NCI-H748 (cell line): ENCODE results near the gene CHKA.
A peak's percentile ranks its signal among the peaks of the same experiment; 100 is the strongest.
"Not testable (repeated sequence)": the region's sequence is repeated elsewhere in the genome, so short reads cannot be mapped to it uniquely, and the experiment has no call there.

Source experiments
- DNase-seq: peaks from one replicate; lab custom pipeline; 2025; ENCODE audit not compliant: unreplicated experiment; lab: John Stamatoyannopoulos, UW

Gene CHKA

DNA sequence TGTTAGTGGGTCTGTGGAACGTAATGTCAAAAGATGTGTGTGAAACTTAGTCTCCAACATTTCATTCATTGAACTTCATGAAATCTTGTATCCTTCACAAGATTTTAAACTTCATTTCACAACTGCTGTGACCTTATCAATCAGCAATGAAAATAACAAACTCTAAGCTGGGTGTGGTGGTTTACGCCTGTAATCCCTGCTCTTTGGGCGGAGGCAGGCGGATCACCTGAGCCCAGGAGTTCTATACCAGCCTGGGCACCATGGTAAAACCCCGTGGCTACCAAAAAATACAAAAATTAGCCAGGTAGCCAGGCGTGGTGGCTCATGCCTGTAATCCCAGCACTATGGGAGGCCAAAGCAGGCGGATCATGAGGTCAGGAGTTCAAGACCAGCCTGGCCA, 5.1 kb downstream of the CHKA start:
- DNase-seq, result no peak

DNA sequence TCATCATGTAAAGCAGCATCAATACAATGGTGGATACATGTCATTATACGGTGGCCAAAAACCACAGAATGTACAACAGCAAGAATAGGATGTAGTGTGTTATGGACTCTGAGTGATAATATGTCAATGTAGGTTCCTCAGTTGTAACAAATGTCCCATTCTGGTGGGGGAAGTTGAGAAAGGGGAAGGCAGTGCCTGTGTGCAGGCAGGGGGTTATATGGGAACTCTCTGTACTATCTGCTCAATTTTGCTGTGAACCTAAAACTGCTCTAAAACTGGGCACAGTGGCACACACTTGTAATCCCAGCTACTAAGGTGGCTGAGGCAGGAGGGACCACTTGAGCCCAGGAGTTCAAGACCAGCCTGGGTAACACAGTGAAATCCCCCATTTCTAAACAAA, 5.9 kb downstream of the CHKA start:
- no peak for DNase-seq

DNA sequence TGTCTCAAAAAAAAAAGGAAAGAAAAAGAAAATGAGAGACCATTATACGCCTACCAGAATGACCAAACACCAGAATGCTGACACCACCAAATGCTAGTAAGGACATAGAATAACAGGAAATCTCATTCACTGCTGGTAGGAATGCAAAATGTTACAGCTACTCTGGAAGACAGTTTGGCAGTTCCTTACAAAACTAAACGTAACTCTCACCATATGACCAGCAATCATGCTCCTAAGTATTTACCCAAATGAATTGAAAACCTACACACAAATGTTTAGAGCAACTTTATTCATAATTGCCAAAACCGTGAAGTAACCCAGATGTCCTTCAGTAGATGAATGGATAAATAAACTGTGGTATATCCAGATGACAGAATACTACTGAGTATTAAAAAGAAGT, 7.2 kb downstream of the CHKA start:
- DNase-seq, result no peak

DNA sequence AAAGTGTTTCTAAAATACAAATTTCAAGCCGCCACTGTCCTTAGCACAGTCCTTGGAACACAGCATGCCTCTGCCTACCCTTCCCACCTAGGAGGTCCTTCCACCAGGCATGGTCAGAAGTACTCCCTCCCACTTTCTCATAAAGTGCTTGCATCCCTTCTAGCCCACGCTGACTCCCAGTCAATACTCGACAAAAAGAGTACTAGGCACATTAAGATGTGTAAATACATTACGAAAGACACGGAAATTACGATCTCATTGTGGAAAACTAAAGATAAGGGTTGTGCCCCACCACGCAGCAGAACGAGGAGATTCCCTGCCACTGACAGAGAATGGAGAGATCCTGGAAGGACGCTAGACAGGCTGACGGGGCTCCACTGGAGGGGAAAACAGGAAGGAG, 13.5 kb downstream of the CHKA start:
- DNase-seq, result no peak

DNA sequence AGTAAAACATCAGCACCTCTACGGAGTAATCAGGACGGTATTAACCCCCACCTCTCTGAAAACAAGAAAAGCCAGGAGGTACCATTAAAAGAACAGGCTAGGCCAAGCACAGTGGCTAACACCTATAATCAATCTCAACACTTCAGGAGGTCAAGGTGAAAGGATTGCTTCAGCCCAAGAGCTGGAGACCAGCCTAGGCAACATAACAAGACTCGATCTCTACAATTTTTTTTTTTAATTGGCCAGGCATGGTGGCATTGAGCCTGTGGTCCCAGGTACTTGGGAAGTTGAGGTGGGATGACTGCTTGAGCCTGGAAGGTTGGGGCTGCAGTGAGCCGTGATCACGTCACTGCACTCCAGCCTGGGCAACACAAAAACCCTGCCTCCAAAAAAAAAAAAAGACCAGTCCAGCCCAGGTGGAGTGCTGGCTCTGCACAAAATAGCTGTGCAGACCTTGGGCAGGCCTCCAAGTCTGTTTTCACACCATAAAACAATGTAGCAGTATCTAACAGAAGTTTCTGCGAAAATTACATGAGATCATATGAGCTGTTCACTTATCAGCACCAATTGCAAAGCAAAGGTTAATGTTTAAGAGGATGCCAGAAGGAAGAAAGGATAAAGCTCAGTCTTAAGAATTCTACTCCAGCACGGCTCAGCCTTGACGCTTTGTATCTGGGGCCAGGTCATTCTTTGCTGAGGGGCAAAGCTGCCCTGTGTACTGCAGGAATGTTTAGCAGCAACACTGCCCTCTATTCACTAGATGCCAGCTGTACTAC, 14.8 kb downstream of the CHKA start:
- DNase-seq, result no peak

DNA sequence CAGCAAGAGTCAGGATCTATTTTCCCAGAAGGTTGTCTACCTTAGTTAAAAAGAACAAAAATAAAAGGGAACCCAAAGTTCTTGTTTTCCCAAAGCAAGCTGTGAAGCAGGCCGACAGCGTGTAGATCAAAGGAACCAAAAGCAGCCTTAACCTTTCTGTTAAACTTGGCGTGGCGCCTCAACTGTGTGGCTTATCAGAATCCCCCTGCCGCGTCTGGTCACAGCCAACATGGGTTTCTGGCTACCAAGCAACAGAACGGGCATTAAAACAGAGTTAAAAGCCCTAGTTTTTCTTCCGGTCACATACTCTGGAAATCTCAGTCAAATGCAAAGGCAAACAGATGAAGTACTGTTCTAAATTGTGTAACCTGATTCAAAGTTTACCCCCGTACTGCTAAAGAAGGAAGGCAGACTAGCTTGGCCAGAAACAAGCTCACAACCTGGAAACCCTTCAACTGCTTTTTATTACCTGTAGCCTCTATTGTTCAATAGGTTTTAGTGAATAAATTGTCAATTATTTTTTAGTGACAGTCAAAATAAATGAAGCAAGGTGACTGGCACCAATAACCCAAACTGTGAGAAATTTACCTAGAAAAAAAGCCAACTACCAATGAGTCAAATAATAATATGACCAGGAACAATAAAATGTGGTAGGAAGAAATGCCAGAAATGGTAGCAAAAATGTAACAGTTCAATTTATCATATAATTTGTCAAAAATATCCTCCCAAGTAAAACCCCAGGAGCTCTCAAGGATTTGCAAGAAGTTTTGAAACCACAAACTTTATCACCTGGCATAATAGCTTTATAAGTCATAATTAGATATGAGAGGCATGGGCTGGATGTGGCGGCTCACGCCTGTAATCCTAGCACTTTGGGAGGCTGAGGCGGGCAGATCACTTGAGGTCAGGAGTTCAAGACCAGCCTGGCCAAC, 21.4 kb downstream of the CHKA start:
- DNase-seq, result peak; percentile 69

DNA sequence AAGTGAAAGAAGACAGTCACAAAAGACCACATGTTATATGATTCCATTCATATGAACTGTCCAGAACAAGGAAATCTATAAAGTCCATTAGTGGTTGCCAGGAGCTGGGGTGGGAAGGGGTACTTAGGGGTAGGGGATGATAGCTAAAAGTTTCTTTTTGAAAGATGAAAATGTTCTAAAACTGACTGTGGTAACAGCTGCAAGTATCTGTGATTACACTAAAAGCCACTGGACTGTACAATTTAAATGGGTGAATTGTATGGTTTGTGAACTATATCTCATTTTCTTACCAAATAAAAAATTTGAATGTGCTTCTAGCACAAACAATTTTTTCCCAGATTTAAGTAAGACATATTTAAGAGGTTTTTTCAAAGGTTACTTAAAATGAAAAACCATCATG, 22.1 kb downstream of the CHKA start:
- DNase-seq, result no peak

DNA sequence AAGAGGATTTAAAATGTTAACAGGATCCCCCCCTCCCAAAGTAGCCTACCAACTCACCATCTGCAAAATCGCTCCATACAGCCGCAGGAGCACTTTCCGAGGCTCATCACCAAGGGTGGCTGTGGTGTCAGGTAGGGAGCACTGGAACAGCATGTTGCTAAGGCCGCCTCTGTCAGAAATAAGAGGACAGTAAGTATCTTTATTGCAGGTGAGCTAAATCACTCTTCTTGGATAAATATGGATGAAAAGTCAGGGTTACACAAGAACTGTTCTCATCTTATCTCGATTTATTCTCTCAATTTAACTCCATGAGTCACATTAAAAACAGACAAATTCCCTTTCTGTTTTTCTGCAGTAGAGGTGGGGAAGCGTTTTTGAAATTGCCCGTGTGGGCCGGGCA, 24.2 kb downstream of the CHKA start:
- no peak for DNase-seq

DNA sequence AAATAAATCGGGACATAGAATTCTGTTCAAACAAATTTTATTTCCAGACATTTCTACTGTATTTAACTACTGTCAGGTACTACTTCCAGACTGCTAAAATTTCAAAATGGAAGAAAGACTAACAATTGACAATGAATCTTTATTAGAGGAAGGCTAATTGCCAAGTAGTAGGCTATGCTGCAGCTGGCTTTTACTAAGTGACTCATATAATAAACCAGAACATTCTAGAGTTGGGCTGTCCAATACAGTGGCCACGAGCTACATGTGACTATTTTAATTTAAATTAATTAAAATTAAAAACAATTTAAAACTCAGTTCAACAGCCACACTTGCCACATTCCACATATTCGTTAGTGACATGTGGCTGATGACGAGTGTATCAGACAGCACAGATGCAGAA, 27.6 kb downstream of the CHKA start:
- DNase-seq, result no peak

DNA sequence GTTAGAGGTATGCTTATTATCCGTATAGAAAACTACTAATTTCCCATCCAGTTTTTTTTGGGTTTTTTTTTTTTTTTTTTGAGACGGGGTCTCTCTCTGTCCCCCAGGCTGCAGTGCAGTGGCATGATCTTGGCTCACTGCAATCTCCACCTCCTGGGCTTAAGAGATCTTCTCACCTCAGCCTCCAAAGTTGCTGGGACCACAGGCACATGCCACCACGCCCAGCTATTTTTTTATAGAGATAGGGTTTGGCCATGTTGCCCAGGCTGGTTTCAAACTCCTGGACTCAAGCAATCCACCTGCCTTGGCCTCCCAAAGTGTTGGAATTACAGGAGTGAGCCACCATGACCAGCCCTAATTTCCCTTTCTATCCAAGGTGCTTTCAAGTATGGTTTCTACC, 28.2 kb downstream of the CHKA start:
- not testable (repeated sequence) for DNase-seq

DNA sequence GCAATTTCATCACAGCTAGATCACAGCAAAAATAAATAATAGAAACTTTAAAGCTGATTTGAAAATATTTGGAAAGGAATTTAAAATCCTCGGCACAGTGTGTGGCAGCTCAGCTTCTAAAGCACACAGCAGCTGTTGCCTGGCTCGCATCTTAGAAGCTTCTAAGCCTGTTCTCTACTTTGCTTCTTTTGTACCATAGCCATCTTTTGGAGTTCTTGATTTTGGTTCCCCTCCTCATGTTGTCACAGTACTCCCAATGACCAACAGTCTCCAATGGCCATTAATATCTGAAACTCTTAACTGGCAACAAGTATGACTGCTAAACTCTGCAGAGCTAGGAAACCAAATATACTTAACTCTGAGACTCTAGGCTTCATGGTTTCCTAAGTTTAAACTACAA, 28.8 kb downstream of the CHKA start:
- no peak for DNase-seq

DNA sequence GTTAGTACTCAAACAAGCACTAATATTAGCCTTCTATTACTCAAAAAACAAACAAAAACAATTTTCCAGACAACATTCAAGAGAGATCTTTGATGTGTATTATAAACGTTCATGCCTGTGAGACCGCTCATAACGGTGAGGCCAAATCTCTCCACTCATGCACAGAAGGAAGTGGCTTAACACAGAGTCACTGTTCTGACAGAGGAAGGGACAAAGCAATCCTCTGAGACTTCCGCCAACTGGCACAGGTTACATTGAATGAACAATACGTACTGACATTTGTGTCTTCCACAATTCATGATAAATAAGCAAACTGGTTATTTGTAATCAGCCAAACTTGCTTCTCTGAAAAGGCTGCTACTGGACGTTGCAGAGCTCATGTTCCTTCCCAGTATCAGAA, 30.5 kb downstream of the CHKA start:
- DNase-seq, result no peak

DNA sequence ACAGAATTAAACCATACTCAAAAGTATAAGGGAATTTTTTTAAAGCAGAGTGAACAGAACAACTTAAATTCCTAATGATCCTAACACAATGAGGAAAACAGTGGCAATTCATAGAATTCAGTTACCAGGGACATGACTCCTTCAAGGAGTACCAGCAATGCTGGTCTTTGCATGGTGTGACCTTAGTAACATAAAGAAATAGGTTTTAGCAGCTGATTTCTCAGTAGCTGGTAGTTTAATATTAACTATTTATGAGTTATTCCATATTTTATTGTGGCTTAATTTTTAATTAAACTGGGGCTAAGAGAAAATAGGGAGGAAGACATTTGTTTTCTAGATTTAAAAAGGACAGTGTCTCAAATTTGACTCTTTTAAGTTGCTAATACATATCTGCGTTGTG, 30.9 kb downstream of the CHKA start:
- DNase-seq, result no peak

DNA sequence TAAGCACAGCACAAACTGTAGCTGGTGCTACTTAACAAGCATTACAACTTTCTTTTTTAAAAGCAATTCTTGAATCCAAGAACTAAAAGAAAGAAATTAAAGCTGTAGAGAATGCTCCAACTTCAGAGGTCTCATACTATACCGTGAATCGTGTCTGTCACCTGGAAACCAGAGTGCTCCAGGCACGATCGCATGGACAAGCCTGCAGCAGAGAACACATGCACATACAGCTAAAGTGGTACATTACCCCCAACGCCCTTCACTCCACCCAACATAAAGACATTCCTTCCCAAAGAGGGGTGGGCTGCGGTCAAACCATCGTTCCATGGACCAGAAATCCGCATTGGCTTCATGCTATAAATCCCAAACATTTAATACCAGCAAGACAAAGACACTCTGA, 31.5 kb downstream of the CHKA start:
- no peak for DNase-seq

DNA sequence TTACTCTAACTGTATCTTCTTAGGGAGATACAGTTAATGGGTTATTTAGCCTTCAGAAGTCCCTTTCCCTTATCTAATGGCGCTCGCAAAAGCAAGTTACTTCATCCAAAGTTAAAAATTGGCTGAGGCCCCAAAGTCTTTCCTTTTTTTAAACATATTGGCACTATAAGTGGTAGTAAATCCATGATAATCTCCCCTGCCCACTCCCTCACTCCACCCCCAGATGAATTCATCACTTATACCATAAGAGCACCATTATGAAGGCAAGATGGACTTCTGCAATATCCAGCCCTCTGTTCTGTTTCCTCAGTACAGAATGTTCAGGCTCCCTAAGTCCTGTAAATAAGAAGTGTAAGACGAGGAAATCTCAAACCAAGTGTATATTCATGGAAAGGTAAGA, 37.7 kb downstream of the CHKA start:
- no peak for DNase-seq

DNA sequence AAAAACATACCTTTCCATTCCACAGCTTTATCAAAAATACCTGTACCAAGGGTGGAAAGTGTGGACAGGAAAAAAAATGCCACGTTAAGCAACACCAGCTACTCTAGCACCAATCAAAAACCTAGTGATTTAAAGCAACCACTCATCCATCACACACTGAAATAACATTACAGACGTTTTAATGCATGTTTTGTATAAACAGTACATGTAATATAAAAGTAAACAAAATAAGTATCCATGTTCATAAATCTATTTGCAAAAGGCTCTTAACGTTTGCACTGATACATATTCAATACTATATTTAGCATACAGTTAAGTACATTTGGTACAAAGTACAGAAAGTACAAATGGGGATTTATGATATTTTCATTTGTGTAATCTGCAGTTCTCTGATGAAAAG, 38.7 kb downstream of the CHKA start:
- no peak for DNase-seq

DNA sequence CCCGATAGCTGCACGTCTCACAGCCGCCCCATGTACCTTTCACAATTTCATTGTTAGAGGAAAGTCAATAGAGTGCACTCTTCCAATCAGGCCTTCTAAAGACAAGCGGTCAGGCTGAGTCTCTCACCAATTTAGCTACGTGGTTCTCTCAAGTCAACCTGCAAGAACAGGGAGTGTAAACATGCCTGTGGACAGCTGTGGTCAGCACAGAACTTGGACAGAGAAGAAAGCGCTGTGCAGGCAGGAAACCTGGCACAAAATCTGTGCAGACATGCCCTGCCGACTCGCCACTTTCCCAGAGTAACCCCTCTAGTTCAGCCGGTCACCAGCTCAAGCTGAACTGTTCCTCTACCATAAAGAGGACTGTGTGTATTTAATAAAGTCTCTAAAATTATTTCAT, 39.5 kb downstream of the CHKA start:
- no peak for DNase-seq

DNA sequence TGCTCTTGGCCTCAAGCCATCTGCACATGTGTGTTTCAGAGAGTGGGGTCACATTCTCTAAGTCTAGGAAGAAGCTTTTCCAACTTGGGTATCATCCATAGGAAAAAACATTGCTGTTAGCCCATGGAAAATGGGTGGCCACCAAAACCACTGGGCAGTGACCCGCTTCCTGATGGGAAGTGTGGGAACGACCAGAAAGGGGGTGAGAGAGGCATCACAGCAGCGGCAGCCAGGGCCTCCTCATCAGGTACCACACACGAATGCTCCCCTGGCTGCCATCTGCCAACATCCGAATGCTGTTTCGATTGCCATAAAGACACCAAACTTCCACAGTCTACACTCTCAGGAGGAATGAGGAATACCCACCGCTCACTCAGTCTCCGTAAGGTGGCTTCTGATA, 40.3 kb downstream of the CHKA start:
- no peak for DNase-seq

DNA sequence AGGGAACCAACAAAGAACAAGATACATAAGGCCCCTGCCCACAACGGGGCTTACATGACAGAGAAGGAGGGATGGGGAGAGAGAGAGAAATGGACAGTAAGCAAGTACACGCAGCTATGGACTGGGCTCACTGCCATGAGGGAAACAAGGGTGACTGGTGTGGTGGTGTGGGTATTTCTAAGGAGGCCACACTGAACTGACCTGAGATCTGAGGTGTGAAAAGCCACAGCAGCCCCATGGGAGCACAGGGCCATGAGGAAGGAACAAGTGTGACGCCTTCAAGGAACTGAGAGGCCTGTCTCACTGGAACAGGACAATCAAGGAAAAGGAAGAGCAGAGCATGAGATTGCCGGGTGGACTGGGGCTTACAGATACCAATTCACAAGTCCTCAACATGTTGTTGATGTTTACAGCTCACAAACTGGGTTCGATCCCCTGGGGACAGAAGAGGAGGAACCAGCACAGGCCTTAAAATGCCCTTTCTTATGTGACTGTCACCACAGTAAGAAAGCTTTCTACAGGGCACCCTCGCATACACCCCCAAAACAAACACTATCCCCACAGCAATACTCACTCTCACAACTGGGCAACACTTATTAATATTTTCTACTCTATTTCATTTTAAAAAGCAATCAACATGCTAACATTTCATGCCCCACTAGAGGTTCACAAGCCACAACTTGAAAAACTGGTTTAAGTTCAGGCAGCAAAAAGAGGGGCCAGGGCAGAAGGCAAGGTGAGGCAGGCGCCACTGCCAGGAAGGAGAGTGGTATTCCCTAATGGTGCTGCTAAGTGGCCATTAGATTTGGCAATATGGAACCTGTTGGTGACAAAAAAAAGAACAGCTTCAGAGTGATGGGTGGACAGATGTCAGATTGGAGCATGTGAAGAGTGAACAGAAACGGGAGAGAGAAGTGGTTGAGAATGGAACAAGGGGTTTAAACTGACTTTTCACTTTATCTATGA, 43.3 kb downstream of the CHKA start:
- no peak for DNase-seq

DNA sequence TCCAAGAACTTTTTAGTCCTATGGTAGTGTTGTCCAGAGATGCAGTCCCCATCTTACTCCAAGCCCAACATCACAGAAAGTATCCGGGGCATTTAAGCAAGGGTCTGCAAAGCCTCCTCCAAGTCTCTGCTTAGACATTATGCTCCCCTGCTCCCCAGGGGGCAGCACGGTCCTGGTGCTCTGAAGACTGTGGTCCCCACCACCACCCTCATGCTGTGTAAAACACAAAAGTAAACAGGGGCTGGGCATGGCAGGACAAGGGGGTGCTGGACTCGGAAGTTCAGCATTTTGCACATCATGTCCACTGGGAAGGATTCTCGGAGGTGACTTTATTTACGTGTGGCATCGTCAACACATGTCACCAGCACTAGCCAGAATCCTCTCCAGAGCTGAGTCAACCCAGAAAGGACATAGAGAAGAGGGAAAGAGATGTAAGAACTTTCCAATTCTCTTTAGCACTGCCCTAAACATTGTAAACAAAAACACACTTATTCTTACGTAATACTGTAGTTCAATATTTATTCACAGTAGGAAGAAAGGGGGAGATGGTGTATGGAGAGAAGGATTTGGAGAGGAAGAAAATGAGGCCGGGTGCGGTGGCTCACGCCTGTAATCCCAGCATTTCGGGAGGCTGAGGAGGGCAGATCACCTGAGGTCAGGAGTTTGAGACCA, 44.7 kb downstream of the CHKA start:
- no peak for DNase-seq
